ENCODE measurements around the gene FIGNL1.
"Not testable (repeated sequence)": the region's sequence is repeated elsewhere in the genome, so short reads cannot be mapped to it uniquely, and the experiment has no call there.

FIGNL1 gene

DNA sequence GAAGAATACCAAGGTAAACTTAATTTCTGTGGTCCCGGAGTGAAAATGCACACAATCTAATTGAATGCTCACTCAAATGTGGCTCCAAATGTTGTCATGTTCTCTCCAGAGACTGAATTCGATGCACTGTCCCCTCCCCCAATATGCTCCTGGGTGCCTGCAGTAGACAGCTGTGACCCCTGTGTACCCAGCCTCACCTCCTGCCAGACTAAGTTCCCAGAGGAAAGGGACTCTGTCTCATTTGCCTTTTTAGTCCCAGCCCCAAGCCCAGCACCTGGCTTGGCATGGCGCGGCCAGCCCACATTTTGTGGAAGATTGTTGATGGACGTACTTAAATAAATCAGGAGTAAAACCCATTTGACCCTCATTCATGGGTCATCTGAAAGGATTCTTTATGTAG is 21.8 kb upstream of the FIGNL1 start:
- Histone ChIP-seq H3K27me3 (ENCODE audit: control insufficient read depth in 1 of 2, insufficient read depth in 2 of 2, low read length in 2 of 2) (no peaks in the 10 kb centered on the region), H3K4me1 (ENCODE audit: control insufficient read depth in 1 of 2, insufficient read depth in 2 of 2, low read length in 2 of 2) (no peaks in the 10 kb centered on the region), H3K9me3 (ENCODE audit: control insufficient read depth in 1 of 2, low read length in 2 of 2) (no peaks in the 10 kb centered on the region), H3K9ac (ENCODE audit: low read depth in 1 of 2, low read length in 2 of 2) (no peak overlapping the region), H3K27ac (ENCODE audit: low read depth, low read length) (no peak overlapping the region), H3K36me3 (ENCODE audit: control insufficient read depth in 1 of 2, insufficient read depth in 2 of 2, low read length in 2 of 2) (peaks cover 0 to 25% of the 10 kb centered on the region in 2 donors), H3K4me3 (ENCODE audit: low read depth in 1 of 2, low read length in 2 of 2) (no peak overlapping the region)

GRCh38 chr7:50470250-50471163 is 20.4 kb upstream of the FIGNL1 start:
- Histone ChIP-seq H3K4me1 (ENCODE audit: control insufficient read depth in 1 of 2, insufficient read depth in 2 of 2, low read length in 2 of 2) (no peaks in the 10 kb centered on the region), H3K36me3 (ENCODE audit: control insufficient read depth in 1 of 2, insufficient read depth in 2 of 2, low read length in 2 of 2) (peaks cover 0 to 31% of the 10 kb centered on the region in 2 donors), H3K4me3 (ENCODE audit: low read depth in 1 of 2, low read length in 2 of 2) (no peak overlapping the region)

GRCh38 chr7:50469181-50469580 is 19.0 kb upstream of the FIGNL1 start:
- Histone ChIP-seq H3K27me3 (ENCODE audit: control insufficient read depth in 1 of 2, insufficient read depth in 2 of 2, low read length in 2 of 2) (no peaks in the 10 kb centered on the region), H3K36me3 (ENCODE audit: control insufficient read depth in 1 of 2, insufficient read depth in 2 of 2, low read length in 2 of 2) (peaks cover 7 to 40% of the 10 kb centered on the region in 2 donors), H3K4me1 (ENCODE audit: control insufficient read depth in 1 of 2, insufficient read depth in 2 of 2, low read length in 2 of 2) (no peaks in the 10 kb centered on the region), H3K9me3 (ENCODE audit: control insufficient read depth in 1 of 2, low read length in 2 of 2) (no peaks in the 10 kb centered on the region), H3K4me3 (ENCODE audit: low read depth in 1 of 2, low read length in 2 of 2) (no peak overlapping the region), H3K9ac (ENCODE audit: low read depth in 1 of 2, low read length in 2 of 2) (no peak overlapping the region), H3K27ac (ENCODE audit: low read depth, low read length) (no peak overlapping the region)

More at GRCh38 chr7:50470250-50471163, 20.4 kb upstream of the FIGNL1 start:
- no peaks in the 10 kb centered on the region for H3K9me3 ChIP-seq (ENCODE audit: control insufficient read depth in 1 of 2, low read length in 2 of 2)
- no peak overlapping the region for H3K27ac ChIP-seq (ENCODE audit: low read depth, low read length)
- H3K9ac ChIP-seq (ENCODE audit: low read depth in 1 of 2, low read length in 2 of 2): no peak overlapping the region
- H3K27me3 ChIP-seq (ENCODE audit: control insufficient read depth in 1 of 2, insufficient read depth in 2 of 2, low read length in 2 of 2): no peaks in the 10 kb centered on the region

GRCh38 chr7:50467817-50468610 is 17.9 kb upstream of the FIGNL1 start:
- Histone ChIP-seq H3K9me3 (ENCODE audit: control insufficient read depth in 1 of 2, low read length in 2 of 2) (no peaks in the 10 kb centered on the region), H3K27ac (ENCODE audit: low read depth, low read length) (no peak overlapping the region), H3K27me3 (ENCODE audit: control insufficient read depth in 1 of 2, insufficient read depth in 2 of 2, low read length in 2 of 2) (no peaks in the 10 kb centered on the region), H3K4me3 (ENCODE audit: low read depth in 1 of 2, low read length in 2 of 2) (peak overlapping the region in 1 of 2 donors; percentile 18), H3K36me3 (ENCODE audit: control insufficient read depth in 1 of 2, insufficient read depth in 2 of 2, low read length in 2 of 2) (peaks cover 12 to 39% of the 10 kb centered on the region in 2 donors), H3K9ac (ENCODE audit: low read depth in 1 of 2, low read length in 2 of 2) (no peak overlapping the region), H3K4me1 (ENCODE audit: control insufficient read depth in 1 of 2, insufficient read depth in 2 of 2, low read length in 2 of 2) (no peaks in the 10 kb centered on the region)

- no peaks in the 10 kb centered on the region for H3K27me3 ChIP-seq (ENCODE audit: control insufficient read depth in 1 of 2, insufficient read depth in 2 of 2, low read length in 2 of 2)
- H3K9me3 ChIP-seq (ENCODE audit: control insufficient read depth in 1 of 2, low read length in 2 of 2): no peaks in the 10 kb centered on the region
- no peaks in the 10 kb centered on the region for H3K4me1 ChIP-seq (ENCODE audit: control insufficient read depth in 1 of 2, insufficient read depth in 2 of 2, low read length in 2 of 2)
- no peak overlapping the region for H3K27ac ChIP-seq (ENCODE audit: low read depth, low read length)
- H3K4me3 ChIP-seq (ENCODE audit: low read depth in 1 of 2, low read length in 2 of 2): no peak overlapping the region
- H3K36me3 ChIP-seq (ENCODE audit: control insufficient read depth in 1 of 2, insufficient read depth in 2 of 2, low read length in 2 of 2): peaks cover 13 to 37% of the 10 kb centered on the region in 2 donors
- H3K9ac ChIP-seq (ENCODE audit: low read depth in 1 of 2, low read length in 2 of 2): no peak overlapping the region
Measured at GRCh38 chr7:50466815-50467585, 16.9 kb upstream of the FIGNL1 start.

DNA sequence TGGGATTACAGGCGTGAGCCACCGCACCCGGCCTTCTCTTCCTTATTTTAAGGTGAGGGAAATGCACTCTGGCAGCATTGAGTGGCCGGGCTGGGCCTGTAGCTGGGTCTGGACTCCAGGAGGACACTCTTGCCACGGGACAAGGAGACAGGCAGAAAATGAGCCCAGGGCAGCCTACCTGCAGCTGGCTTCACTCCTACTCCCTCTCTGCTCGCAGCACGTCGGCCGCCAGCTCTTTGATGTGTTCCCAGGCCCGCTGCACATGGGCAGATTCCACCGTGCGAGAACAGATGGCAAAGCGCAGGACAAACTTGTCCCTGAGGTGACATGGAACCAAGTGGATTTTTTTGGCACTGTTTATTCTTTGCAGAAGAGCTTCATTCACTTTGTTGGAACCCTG is 12.9 kb upstream of the FIGNL1 start:
- H3K4me3 ChIP-seq (ENCODE audit: low read depth in 1 of 2, low read length in 2 of 2): no peak overlapping the region
- peaks cover 13 to 40% of the 10 kb centered on the region in 2 donors for H3K36me3 ChIP-seq (ENCODE audit: control insufficient read depth in 1 of 2, insufficient read depth in 2 of 2, low read length in 2 of 2)
- H3K9ac ChIP-seq (ENCODE audit: low read depth in 1 of 2, low read length in 2 of 2): no peak overlapping the region
- H3K27ac ChIP-seq (ENCODE audit: low read depth, low read length): no peak overlapping the region
- no peaks in the 10 kb centered on the region for H3K4me1 ChIP-seq (ENCODE audit: control insufficient read depth in 1 of 2, insufficient read depth in 2 of 2, low read length in 2 of 2)
- H3K9me3 ChIP-seq (ENCODE audit: control insufficient read depth in 1 of 2, low read length in 2 of 2): no peaks in the 10 kb centered on the region
- H3K27me3 ChIP-seq (ENCODE audit: control insufficient read depth in 1 of 2, insufficient read depth in 2 of 2, low read length in 2 of 2): no peaks in the 10 kb centered on the region

GRCh38 chr7:50462361-50462760 is 12.2 kb upstream of the FIGNL1 start:
- Histone ChIP-seq H3K27me3 (ENCODE audit: control insufficient read depth in 1 of 2, insufficient read depth in 2 of 2, low read length in 2 of 2) (no peaks in the 10 kb centered on the region), H3K27ac (ENCODE audit: low read depth, low read length) (no peak overlapping the region), H3K36me3 (ENCODE audit: control insufficient read depth in 1 of 2, insufficient read depth in 2 of 2, low read length in 2 of 2) (peaks cover 13 to 43% of the 10 kb centered on the region in 2 donors), H3K9me3 (ENCODE audit: control insufficient read depth in 1 of 2, low read length in 2 of 2) (no peaks in the 10 kb centered on the region), H3K9ac (ENCODE audit: low read depth in 1 of 2, low read length in 2 of 2) (no peak overlapping the region), H3K4me1 (ENCODE audit: control insufficient read depth in 1 of 2, insufficient read depth in 2 of 2, low read length in 2 of 2) (no peaks in the 10 kb centered on the region), H3K4me3 (ENCODE audit: low read depth in 1 of 2, low read length in 2 of 2) (no peak overlapping the region)

GRCh38 chr7:50461695-50462094 is 11.5 kb upstream of the FIGNL1 start:
- H3K4me3 ChIP-seq (ENCODE audit: low read depth in 1 of 2, low read length in 2 of 2): no peak overlapping the region
- H3K9me3 ChIP-seq (ENCODE audit: control insufficient read depth in 1 of 2, low read length in 2 of 2): no peaks in the 10 kb centered on the region
- H3K27ac ChIP-seq (ENCODE audit: low read depth, low read length): no peak overlapping the region
- H3K27me3 ChIP-seq (ENCODE audit: control insufficient read depth in 1 of 2, insufficient read depth in 2 of 2, low read length in 2 of 2): no peaks in the 10 kb centered on the region
- H3K36me3 ChIP-seq (ENCODE audit: control insufficient read depth in 1 of 2, insufficient read depth in 2 of 2, low read length in 2 of 2): peaks cover 13 to 40% of the 10 kb centered on the region in 2 donors
- H3K9ac ChIP-seq (ENCODE audit: low read depth in 1 of 2, low read length in 2 of 2): no peak overlapping the region
- H3K4me1 ChIP-seq (ENCODE audit: control insufficient read depth in 1 of 2, insufficient read depth in 2 of 2, low read length in 2 of 2): peaks cover 1 to 3% of the 10 kb centered on the region in 2 donors

- Histone ChIP-seq H3K36me3 (ENCODE audit: control insufficient read depth in 1 of 2, insufficient read depth in 2 of 2, low read length in 2 of 2) (peaks cover 5 to 22% of the 10 kb centered on the region in 2 donors), H3K4me1 (ENCODE audit: control insufficient read depth in 1 of 2, insufficient read depth in 2 of 2, low read length in 2 of 2) (peaks cover 6 to 16% of the 10 kb centered on the region in 2 donors)
- H3K4me3 ChIP-seq (ENCODE audit: low read depth in 1 of 2, low read length in 2 of 2); H3K9ac ChIP-seq (ENCODE audit: low read depth in 1 of 2, low read length in 2 of 2); H3K27ac ChIP-seq (ENCODE audit: low read depth, low read length); H3K9me3 ChIP-seq (ENCODE audit: control insufficient read depth in 1 of 2, low read length in 2 of 2); H3K27me3 ChIP-seq (ENCODE audit: control insufficient read depth in 1 of 2, insufficient read depth in 2 of 2, low read length in 2 of 2): not testable (repeated sequence)
Measured at GRCh38 chr7:50459183-50459582, 9.0 kb upstream of the FIGNL1 start.

All from duodenal mucosa (tissue), 2 donors.